ENCODE measurements around the gene FMNL2.

GRCh38 chr2:152657043-152657442 lies 322.1 kb downstream of the FMNL2 start:
- TF ChIP-seq POLR2AphosphoS5 (IDR thresholded peaks at IDR 0.05) (no peak), CTCF (IDR thresholded peaks at IDR 0.05) (no peak)

Data from esophagus muscularis mucosa (tissue), 3 donors.